Right renal pelvis (tissue), 4 donors: ENCODE measurements around the gene NCCRP1. TPM values are rescaled to one million over a fixed set of nuclear protein-coding genes. Genes with fewer than 3 reads are reported as not detected.

Experiments
- DNase-seq, 4 donors: peaks; one replicate each; pipeline ENCODE4 v3.0.0-alpha.2; 2013; ENCODE audit warnings: low read depth in 4 of 4, low spot score in 3 of 4, missing footprints in 1 of 4
- polyA plus RNA-seq, 4 donors: library from polyadenylated mRNA; unstranded; fragments of 120-200 nt; gene quantifications; one replicate each; pipeline ENCODE4 v1.2.1, GENCODE V29; 2013; ENCODE audit not compliant: insufficient read length in 4 of 4

The NCCRP1 gene
- polyA plus RNA-seq, 4 donors = 0.93 to 4.7 (median 1.6) TPM

DNA sequence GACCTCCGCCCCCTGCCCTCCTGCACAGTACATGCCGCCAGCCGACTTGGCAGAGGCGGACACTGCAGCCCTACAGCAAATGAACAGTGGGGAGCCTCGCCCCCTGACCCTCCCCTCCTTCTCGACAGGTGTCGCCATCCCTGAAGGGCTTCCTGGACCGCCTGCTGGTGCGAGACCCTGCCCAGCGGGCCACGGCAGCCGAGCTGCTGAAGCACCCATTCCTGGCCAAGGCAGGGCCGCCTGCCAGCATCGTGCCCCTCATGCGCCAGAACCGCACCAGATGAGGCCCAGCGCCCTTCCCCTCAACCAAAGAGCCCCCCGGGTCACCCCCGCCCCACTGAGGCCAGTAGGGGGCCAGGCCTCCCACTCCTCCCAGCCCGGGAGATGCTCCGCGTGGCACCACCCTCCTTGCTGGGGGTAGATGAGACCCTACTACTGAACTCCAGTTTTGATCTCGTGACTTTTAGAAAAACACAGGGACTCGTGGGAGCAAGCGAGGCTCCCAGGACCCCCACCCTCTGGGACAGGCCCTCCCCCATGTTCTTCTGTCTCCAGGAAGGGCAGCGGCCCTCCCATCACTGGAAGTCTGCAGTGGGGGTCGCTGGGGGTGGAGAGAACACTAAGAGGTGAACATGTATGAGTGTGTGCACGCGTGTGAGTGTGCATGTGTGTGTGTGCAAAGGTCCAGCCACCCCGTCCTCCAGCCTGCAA lies 18.3 kb upstream of the NCCRP1 start:
- DNase-seq = no peak

DNA sequence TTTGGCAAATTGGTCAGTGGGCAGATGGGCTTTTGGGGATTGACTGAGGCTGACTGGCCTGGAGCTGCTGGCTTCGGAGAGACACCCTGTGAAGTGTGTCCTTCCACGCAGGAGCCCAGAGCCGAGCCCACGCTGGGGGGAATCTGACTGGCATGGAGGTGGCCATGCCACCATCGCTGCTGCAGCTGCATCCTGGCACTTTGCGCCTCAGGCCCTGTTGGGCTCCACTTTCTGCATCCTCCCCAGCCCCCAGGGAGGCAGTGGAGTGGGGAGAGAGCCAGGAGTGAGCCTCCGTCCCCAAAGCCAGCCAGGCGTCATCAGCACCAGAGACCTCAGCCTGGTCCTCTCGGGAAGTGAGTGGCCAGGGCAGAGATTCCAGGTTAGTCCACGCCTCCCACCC lies 17.0 kb upstream of the NCCRP1 start:
- DNase-seq = no peak

- no peak for DNase-seq
These were observed 16.0 kb upstream of the NCCRP1 start for GRCh38 chr19:39180749-39181148.

- DNase-seq = no peak
These were observed 15.1 kb upstream of the NCCRP1 start for GRCh38 chr19:39181500-39182173.

GRCh38 chr19:39182174-39182505 lies 14.6 kb upstream of the NCCRP1 start:
- DNase-seq = no peak

GRCh38 chr19:39183104-39183503 lies 13.7 kb upstream of the NCCRP1 start:
- no peak for DNase-seq

DNA sequence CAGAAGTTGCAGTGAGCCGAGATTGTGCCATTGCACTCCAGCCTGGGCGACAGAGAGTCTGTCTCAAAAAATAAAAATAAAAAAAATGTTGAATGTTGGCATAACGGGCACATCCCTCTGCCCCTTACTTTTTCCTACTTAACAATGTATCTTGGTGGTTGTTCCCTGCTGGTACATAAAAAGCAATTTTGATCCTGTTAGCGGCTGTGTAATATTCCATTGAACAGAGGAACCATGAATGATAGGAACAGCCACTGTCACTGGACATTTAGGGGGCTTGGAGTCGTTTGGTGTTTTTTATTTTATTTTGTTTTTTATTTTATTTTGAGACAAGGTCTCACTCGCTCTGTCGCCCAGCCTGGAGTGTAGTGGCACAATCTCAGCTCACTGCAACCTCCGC lies 10.4 kb upstream of the NCCRP1 start:
- DNase-seq = no peak

DNA sequence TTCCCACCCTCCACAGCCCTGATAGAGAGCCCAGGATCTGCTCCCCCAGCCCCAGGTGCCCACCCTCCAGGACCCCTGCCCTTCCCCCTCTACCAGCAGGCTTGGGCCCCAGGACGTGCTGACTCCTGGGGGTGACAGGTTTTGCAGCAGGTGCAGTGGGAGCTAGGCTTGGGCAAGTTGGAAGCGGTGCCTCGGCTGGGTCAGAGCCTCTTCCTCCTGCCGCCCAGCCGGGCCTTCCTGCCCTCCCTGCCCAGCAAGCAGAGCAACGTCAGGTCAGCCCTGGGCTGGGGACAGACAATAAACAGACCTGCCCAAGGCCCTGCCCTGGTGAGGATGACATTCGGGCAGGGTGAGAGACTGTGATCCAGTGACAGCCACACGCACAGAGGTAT lies 9.2 kb upstream of the NCCRP1 start:
- no peak for DNase-seq

DNA sequence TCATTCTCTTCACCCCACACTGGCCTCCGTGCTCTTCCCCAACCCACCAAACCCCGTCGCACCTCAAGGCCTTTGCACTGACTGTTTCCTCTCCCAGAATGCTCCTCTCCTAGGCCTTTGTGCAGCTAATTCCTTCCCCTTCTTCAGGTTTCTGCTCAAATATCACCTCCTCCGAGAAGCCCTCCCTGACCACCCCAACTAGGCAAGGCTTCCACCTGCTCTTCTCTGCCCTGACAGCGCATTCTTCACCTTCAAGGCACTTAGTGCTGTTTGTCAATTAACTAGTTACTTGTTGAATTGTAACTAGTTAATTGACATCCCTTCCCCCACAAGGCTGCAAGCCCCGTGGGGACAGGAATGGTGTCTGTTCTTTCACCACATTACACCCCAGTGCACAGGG lies 7.8 kb upstream of the NCCRP1 start:
- DNase-seq = no peak

DNA sequence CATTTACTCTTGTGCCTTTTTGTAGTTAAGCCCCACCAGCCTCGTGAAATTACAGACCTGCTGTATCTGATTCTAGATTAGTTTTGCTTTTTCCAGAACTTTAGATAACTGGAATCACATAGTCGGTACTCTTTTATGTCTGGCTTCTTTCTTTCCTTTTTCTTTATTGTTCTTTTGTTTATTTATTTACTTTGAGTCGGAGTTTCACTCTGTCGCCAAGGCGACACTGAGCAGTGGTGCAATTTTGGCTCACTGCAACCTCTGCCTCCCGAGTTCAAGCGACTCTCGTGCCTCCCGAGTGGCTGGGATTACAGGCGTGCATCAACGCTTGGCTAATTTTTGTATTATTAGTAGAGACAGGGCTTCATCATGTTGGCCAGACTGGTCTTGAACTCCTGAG lies 6.0 kb upstream of the NCCRP1 start:
- DNase-seq = no peak

DNA sequence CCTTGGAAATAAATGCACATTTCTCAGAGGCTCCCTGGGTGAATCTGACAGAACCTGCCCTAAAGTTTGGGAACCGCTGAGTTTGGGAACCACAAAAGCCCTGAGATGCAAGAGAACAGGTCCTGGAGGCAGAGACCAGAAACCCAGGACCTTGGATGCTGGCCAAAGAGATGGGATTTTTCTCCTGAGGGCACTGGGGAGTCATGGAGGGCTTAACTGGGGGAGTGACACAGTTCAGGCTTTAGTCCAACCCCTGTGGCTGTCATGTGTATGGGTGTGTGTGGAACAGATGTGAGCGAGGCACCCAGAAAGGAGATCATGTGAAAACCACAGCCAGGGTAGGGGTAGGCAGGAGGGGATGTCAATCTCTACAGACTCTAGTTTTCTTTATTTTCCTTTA lies 3.9 kb upstream of the NCCRP1 start:
- DNase-seq = no peak

GRCh38 chr19:39193803-39194202 lies 3.0 kb upstream of the NCCRP1 start:
- DNase-seq = no peak

- no peak for DNase-seq
These were observed 1.8 kb upstream of the NCCRP1 start for GRCh38 chr19:39194832-39195542.

- no peak for DNase-seq
These were observed 1.0 kb upstream of the NCCRP1 start for GRCh38 chr19:39195755-39196154.

- DNase-seq = no peak
These were observed 444 bp upstream of the NCCRP1 start for GRCh38 chr19:39196320-39196719.

DNA sequence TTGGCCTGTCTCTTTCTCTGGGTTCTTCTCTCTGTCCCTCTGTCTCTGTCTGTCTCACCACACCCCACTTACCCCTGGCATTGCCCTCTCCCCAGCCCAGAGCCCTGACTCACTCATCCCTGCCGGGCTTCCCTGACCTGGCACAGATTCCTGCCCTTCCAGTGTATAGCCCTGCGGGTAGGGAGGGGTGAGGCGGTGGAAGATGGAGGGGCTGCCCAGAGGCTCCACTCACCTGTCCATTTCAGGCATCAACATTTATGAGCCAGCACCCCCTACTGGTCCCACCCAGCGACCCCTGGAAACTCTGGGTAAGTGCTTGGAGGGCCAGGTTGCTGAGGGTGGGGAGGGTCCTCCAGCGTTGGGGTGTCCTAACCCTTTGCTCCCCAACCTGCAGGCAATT lies 1.0 kb downstream of the NCCRP1 start:
- no peak for DNase-seq

DNA sequence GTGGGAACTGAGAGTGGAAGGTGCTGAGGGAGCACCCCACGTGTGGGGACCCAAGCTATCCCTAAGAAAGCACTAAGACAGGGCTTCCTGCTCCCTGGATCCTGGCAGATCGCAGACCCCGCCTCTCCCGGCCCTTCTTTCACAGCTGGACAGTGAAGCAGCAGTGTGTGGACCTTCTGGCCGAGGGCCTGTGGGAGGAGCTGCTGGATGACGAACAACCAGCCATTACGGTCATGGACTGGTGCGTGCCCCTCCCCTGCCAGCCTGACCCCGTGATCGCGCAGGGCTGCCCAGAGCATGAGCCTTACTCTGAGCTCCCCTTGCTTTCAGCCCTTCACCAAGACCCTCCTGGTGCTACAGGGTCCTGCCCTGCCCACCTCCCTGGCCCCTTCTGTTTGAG lies 2.3 kb downstream of the NCCRP1 start:
- peak in 3 of 4 donors; percentile 54 to 65 (median 62) for DNase-seq

DNA sequence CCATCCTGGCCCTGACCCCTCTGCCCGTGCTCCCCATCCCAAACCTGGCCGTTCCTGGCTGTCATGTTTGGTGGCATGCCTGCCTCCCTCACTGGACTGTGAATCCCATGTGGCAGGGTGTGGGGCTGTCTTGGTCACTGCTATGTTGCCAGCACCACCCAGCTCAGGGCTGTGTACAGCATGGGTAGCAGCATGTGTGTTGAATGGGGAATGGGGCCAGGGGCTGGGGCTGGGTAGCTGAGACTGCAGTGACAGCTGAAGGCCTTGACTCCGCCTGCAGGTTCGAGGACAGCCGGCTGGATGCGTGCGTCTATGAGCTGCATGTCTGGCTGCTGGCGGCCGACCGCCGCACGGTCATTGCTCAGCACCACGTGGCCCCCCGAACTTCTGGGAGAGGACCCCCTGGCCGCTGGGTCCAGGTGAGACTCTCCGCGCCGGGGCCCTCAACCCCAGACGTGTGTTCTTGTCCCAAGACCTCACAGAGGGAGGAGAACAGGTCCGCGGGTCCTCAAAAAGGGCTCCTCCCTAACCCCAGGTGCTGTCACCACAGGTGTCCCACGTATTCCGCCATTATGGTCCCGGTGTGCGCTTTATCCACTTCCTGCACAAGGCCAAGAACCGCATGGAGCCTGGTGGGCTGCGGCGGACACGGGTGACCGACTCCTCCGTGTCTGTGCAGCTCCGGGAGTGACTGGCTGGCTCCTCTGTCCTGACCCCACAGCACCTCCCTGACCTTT lies 3.5 kb downstream of the NCCRP1 start:
- no peak for DNase-seq

GRCh38 chr19:39200803-39201115 lies 4.0 kb downstream of the NCCRP1 start:
- DNase-seq = no peak

DNA sequence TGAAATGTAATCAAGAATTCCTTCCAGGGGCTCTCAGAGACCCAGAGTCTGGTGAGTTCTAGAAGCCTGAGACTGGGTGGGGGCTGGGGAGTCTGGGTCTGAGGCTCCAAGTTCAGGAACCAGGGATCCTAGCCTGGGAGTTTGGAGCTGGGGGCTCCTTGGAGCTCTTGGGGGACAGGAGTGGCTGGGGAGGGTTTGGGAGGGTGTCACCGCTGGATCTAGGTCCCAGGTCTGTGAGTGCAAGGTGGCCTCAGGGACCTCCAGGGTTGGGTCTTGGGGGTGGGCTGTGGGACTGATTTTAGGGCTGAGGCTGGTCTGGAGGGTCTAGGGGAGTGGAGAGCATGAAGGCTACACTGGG lies 6.2 kb downstream of the NCCRP1 start:
- no peak for DNase-seq
